AG10803 (cell line): Measurements from ENCODE around the gene STX17.
"Not testable (repeated sequence)": the region's sequence is repeated elsewhere in the genome, so short reads cannot be mapped to it uniquely, and the experiment has no call there.

Experiments used
- DNase-seq: peaks from one replicate; pipeline ENCODE4 v3.0.0; 2010; ENCODE audit warnings: low read depth
- H3K4me3 ChIP-seq: 2 replicates; pipeline ENCODE4 v1.5.1; 2011; ENCODE audit warnings: mild to moderate bottlenecking, low read length, control low read depth
- TF ChIP-seq, protein P1 (sequence below): conservative IDR thresholded peaks from 2 replicates; pipeline ENCODE4 v1.5.1; 2011; ENCODE audit warnings: mild to moderate bottlenecking, low read length, control low read depth, inconsistent platforms

The STX17 gene

GRCh38 chr9:99906403-99907207 is at the start of gene STX17:
STX17 (plus strand) TSS chr9:99906654; CDS start chr9:99915240, 8,586 bp downstream.
- TF ChIP-seq, protein P1, sequence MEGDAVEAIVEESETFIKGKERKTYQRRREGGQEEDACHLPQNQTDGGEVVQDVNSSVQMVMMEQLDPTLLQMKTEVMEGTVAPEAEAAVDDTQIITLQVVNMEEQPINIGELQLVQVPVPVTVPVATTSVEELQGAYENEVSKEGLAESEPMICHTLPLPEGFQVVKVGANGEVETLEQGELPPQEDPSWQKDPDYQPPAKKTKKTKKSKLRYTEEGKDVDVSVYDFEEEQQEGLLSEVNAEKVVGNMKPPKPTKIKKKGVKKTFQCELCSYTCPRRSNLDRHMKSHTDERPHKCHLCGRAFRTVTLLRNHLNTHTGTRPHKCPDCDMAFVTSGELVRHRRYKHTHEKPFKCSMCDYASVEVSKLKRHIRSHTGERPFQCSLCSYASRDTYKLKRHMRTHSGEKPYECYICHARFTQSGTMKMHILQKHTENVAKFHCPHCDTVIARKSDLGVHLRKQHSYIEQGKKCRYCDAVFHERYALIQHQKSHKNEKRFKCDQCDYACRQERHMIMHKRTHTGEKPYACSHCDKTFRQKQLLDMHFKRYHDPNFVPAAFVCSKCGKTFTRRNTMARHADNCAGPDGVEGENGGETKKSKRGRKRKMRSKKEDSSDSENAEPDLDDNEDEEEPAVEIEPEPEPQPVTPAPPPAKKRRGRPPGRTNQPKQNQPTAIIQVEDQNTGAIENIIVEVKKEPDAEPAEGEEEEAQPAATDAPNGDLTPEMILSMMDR, result 0 out of 2 replicates have a peak, but pooled peaks have one; percentile 4
- H3K4me3 ChIP-seq, result peak within 1 kb of the TSS; percentile 88
- DNase-seq, result peak; percentile 69

DNA sequence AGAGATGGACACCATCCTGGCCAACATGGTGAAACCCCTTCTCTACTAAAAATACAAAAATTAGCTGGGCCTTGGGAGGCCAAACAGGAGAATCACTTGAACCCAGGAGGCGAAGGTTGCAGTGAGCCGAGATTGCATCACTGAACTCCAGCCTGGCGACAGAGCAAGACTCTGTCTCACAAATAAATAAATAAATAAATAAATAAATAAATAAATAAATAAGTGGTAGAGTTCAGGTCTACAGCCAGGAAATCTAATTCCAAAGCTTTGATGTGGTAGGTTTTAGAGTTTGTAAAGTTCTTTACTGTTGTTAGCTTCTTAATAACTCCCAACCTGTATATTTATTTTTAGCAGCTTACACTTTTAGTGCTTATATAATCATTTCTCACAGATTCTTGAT is 48.9 kb upstream of the STX17 start:
- H3K4me3 ChIP-seq, result not testable (repeated sequence)

DNA sequence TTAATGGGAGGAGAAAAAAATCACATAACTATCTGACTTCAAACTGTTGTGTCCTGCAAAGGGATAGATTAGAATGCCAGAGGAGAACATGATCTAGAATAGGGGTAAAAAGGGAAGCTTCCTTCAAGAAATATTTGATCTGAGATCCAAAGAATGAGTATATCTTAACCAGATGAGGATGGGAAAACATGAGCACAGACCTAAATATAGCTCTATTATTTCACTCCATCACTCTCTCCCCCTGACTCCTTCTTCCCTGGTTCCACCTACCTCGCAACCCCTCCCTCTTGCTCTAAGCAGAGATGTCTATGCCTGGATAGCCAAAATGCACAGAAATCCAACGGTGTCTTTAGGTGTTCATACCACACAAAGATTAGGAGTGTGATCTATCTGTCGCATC is 48.4 kb upstream of the STX17 start:
- TF ChIP-seq, protein P1, result no peak
- DNase-seq, result no peak
- H3K4me3 ChIP-seq, result no peak overlapping the region

More for the DNA sequence above, 48.9 kb upstream of the STX17 start:
- DNase-seq, result not testable (repeated sequence)

- no peak overlapping the region for H3K4me3 ChIP-seq
- DNase-seq, result peak; percentile 52
- TF ChIP-seq, protein P1, result no peak
Observed at GRCh38 chr9:99859243-99859980, 47.0 kb upstream of the STX17 start.

- no peak overlapping the region for H3K4me3 ChIP-seq
- DNase-seq, result no peak
- TF ChIP-seq, protein P1, result no peak
Observed at GRCh38 chr9:99860266-99860665, 46.2 kb upstream of the STX17 start.

- TF ChIP-seq, protein P1, result no peak
- DNase-seq, result no peak
- H3K4me3 ChIP-seq, result no peak overlapping the region
Observed at GRCh38 chr9:99863955-99864354, 42.5 kb upstream of the STX17 start.

GRCh38 chr9:99866398-99866797 is 40.1 kb upstream of the STX17 start:
- no peak for DNase-seq
- TF ChIP-seq, protein P1, result no peak
- H3K4me3 ChIP-seq, result no peak overlapping the region
